A204.1 (cell line): ENCODE data around the gene CRABP2.

ENCODE experiments used
- FAIRE-seq: peaks from 2 replicates; lab custom pipeline; 2012; peaks lifted over from hg19 to GRCh38; lab: Jason Lieb, UNC

Gene CRABP2

GRCh38 chr1:156708218-156708661 is 2.9 kb upstream of the CRABP2 start:
- FAIRE-seq = no peak

GRCh38 chr1:156707417-156708217 is 2.2 kb upstream of the CRABP2 start:
- no peak for FAIRE-seq

- FAIRE-seq = no peak
These were observed 1.5 kb upstream of the CRABP2 start for GRCh38 chr1:156706657-156707416.

- FAIRE-seq = no peak
These were observed 704 bp upstream of the CRABP2 start for GRCh38 chr1:156705918-156706656.

- no peak for FAIRE-seq
These were observed 458 bp downstream of the CRABP2 start for GRCh38 chr1:156704930-156705320.

- no peak for FAIRE-seq
These were observed 1.1 kb downstream of the CRABP2 start for GRCh38 chr1:156704166-156704711.

- FAIRE-seq = no peak
These were observed 1.6 kb downstream of the CRABP2 start for GRCh38 chr1:156703741-156704140.

GRCh38 chr1:156703336-156703735 is 2.0 kb downstream of the CRABP2 start:
- no peak for FAIRE-seq

GRCh38 chr1:156700736-156701531 is 4.4 kb downstream of the CRABP2 start:
- no peak for FAIRE-seq

- no peak for FAIRE-seq
These were observed 6.4 kb downstream of the CRABP2 start for GRCh38 chr1:156698995-156699394.

GRCh38 chr1:156697481-156697880 is 7.9 kb downstream of the CRABP2 start:
- no peak for FAIRE-seq

- FAIRE-seq = no peak
These were observed 8.6 kb downstream of the CRABP2 start for GRCh38 chr1:156696755-156697154.

- FAIRE-seq = no peak
These were observed 10.8 kb downstream of the CRABP2 start for GRCh38 chr1:156694690-156694962.

- FAIRE-seq = no peak
These were observed 11.3 kb downstream of the CRABP2 start for GRCh38 chr1:156693848-156694689.

GRCh38 chr1:156692925-156693847 is 12.2 kb downstream of the CRABP2 start:
- FAIRE-seq = no peak

- no peak for FAIRE-seq
These were observed 12.9 kb downstream of the CRABP2 start for GRCh38 chr1:156692441-156692924.

- FAIRE-seq = no peak
These were observed 13.5 kb downstream of the CRABP2 start for GRCh38 chr1:156691665-156692440.

GRCh38 chr1:156691191-156691590 is 14.2 kb downstream of the CRABP2 start:
- FAIRE-seq = no peak

GRCh38 chr1:156690675-156691036 is 14.7 kb downstream of the CRABP2 start:
- no peak for FAIRE-seq
